ENCODE data around the gene KDM5B. TPM values are rescaled to one million over a fixed set of nuclear protein-coding genes. Genes with fewer than 3 reads are reported as not detected.

Gene KDM5B
- total RNA-seq, 1 donor from 2014 or later = 316 TPM

DNA sequence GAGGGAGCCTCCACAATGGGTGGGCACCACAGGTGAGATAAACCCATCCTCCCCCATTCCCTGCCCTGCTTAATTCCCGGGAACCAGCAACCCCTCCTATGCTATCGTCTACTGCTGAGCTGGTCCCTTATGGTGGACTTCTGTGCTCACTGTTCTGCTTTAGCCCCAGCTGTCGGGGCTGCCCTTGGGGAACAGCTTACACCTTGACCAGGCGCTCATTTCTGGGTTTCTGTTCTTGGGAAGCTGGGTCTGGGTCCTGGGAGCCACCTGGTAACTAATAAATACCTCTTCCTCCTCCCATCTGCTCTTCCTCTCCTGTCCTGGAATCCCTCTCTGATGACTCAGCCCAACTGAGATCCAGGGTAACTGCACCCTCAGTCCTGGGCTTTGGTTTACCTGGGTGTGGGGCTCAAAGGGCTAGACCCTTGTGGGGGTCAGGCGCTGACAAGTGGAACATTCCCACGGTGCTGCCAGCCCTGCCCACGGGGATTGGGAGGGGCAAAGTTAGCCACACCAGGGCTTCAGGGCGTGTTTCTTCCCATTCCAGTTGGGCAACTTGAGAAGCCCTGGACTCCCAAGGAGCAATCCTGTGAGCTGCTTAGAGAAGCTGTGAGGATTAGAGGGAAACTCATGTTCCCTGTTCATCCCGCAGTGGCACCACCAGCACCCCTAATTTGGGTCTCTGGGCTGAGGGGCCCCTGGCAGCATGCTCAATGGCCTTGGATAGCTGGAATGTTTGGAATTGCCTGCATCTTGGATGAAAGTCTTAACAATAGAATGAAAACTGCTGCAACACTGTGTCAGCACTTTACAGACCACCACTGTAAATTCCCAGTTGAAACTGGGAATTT lies 4.2 kb upstream of the KDM5B start:
- Mint-ChIP-seq H3K27me3 (peaks cover 22% of the 10 kb centered on the region), H3K9me3 (ENCODE audit: low read depth) (no peaks in the 10 kb centered on the region), H3K36me3 (ENCODE audit: insufficient read depth) (no peaks in the 10 kb centered on the region), H3K4me3 (ENCODE audit: low read depth) (peak overlapping the region; percentile 90), H3K27ac (no peak overlapping the region), H3K4me1 (ENCODE audit: low read depth) (peaks cover 14% of the 10 kb centered on the region)
- TF ChIP-seq, protein P1, sequence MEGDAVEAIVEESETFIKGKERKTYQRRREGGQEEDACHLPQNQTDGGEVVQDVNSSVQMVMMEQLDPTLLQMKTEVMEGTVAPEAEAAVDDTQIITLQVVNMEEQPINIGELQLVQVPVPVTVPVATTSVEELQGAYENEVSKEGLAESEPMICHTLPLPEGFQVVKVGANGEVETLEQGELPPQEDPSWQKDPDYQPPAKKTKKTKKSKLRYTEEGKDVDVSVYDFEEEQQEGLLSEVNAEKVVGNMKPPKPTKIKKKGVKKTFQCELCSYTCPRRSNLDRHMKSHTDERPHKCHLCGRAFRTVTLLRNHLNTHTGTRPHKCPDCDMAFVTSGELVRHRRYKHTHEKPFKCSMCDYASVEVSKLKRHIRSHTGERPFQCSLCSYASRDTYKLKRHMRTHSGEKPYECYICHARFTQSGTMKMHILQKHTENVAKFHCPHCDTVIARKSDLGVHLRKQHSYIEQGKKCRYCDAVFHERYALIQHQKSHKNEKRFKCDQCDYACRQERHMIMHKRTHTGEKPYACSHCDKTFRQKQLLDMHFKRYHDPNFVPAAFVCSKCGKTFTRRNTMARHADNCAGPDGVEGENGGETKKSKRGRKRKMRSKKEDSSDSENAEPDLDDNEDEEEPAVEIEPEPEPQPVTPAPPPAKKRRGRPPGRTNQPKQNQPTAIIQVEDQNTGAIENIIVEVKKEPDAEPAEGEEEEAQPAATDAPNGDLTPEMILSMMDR (IDR thresholded peaks at IDR 0.05; ENCODE audit: unreplicated experiment) = no peak
- no peak for DNase-seq (ENCODE audit: low spot score, unreplicated experiment)

DNA sequence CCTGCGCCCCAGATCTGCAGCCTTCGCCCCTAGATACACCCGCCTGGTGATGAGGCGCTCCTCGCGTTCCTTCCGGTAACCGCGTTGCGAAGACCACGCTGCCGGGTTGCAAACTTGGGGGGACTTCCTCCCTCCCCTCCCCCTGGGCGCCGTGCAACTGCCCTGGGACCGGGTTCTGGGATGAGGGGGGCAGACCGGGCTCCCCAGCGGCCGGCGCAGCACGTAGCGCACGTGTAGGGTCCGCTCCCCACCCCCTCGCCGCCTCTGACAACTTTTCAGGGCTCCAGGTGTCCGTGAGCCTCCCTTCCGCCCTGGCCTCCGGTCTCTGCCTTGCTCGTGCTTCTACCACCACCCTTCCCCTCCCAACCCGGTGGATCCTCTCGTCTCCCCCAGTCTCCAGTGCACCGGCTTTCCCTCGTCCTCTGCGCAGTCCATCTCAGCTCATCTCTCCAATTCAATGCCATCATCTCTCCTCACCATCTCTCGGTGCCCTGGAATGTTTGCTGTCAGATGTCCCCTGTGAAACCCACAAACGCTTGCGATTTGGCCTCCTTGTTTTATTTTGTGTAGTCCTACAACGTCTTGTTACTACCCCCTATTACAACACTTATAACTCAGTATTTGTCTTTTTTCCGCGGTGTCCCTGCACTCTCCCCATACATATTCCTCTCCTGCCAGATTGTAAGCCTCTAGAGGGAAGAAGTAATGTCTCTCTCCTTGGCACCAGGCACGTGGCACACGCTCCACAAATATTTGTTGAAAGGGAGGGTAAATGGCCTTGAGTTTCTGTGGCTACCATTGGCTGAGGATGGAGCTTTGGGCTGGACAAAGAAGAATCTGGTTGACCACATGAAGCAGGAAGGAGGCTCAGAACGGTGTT lies 3.3 kb upstream of the KDM5B start:
- peak; percentile 20 for DNase-seq (ENCODE audit: low spot score, unreplicated experiment)
- peak overlapping the region; percentile 90 for H3K4me3 Mint-ChIP-seq (ENCODE audit: low read depth)
- H3K27me3 Mint-ChIP-seq = peaks cover 22% of the 10 kb centered on the region
- peak overlapping the region; percentile 86 for H3K27ac Mint-ChIP-seq
- H3K9me3 Mint-ChIP-seq (ENCODE audit: low read depth) = no peaks in the 10 kb centered on the region
- no peaks in the 10 kb centered on the region for H3K36me3 Mint-ChIP-seq (ENCODE audit: insufficient read depth)
- TF ChIP-seq, protein P1 (IDR thresholded peaks at IDR 0.05; ENCODE audit: unreplicated experiment) = no peak
- H3K4me1 Mint-ChIP-seq (ENCODE audit: low read depth) = peaks cover 14% of the 10 kb centered on the region

DNA sequence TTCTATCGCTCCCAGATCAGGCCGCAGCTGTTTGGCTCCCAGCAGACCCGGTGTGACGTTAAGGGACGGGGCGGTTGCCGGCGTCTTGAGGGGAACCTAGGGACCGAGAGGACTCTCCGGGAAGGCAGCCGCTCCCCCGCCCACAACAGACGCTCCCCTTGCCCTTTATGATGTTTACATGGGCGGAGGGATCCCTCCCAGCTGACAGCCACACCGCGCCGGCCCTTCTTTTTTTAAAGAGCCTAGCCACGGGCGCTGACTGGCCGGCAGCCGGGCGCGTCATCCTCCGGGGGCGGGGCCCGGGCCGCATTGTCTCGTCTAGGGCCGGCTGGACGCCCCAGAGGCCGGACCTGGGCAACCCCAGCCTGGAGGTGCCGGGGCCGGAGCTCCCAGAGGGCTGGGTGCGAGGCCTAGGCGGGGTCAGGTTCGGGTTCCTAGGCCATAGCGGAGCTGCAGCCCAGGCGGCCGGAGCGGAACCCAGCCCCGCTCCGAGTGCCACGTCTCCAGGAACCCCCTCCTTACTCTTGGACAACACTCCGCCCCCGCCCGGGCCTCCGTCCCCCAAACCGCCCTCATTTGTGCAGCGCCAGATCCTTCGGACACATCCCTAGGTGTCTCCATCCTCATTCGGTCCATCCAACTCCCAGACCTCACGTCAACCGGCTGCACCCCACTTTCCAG lies 2.5 kb upstream of the KDM5B start, which contains the start of gene PCAT6:
PCAT6 (plus strand) TSS at position 340 of the 681 bp plus-strand sequence.
- no peaks in the 10 kb centered on the region for H3K9me3 Mint-ChIP-seq (ENCODE audit: low read depth)
- H3K4me3 Mint-ChIP-seq (ENCODE audit: low read depth) = peak within 1 kb of the TSS; percentile 90
- H3K36me3 Mint-ChIP-seq (ENCODE audit: insufficient read depth) = no peaks in the 10 kb centered on the region
- H3K4me1 Mint-ChIP-seq (ENCODE audit: low read depth) = peaks cover 16% of the 10 kb centered on the region
- peak; percentile 92 for DNase-seq (ENCODE audit: low spot score, unreplicated experiment)
- peak within 1 kb of the TSS; percentile 93 for H3K27ac Mint-ChIP-seq
- H3K27me3 Mint-ChIP-seq = peaks cover 22% of the 10 kb centered on the region
- TF ChIP-seq, protein P1 (IDR thresholded peaks at IDR 0.05; ENCODE audit: unreplicated experiment) = no peak

DNA sequence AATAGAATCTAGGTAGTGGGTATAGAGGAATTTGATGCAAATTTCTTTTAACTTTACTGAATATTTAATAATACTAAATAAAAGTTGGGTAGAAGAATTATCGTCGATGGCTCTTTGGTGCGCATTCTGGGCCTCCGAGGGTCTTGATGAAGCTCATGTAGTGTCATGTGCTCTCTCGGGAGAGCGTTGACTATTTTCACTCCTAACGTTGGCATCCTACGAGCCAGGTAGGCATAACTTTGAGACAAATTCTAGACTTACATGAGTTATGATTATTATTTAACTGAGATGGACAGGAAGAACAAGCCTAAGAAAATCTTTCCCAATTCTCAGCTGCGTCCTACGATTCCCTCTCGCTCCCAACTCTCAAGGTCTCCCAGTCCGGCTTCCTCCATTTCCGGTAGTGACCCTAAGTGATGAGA lies 2.0 kb upstream of the KDM5B start:
- peaks cover 19% of the 10 kb centered on the region for H3K4me1 Mint-ChIP-seq (ENCODE audit: low read depth)

More for the DNA sequence above, 2.0 kb upstream of the KDM5B start:
- Mint-ChIP-seq H3K27me3 (peaks cover 22% of the 10 kb centered on the region), H3K9me3 (ENCODE audit: low read depth) (no peaks in the 10 kb centered on the region), H3K4me3 (ENCODE audit: low read depth) (peak overlapping the region; percentile 90), H3K36me3 (ENCODE audit: insufficient read depth) (no peaks in the 10 kb centered on the region), H3K27ac (peak overlapping the region; percentile 93)
- no peak for DNase-seq (ENCODE audit: low spot score, unreplicated experiment)
- TF ChIP-seq, protein P1 (IDR thresholded peaks at IDR 0.05; ENCODE audit: unreplicated experiment) = no peak
